Osteocyte (in vitro differentiated cells): ENCODE data around the gene TM4SF4. TPM values are rescaled to one million over a fixed set of nuclear protein-coding genes. Genes with fewer than 3 reads are reported as not detected.

ENCODE experiments used
- DNase-seq: peaks from one replicate; pipeline ENCODE4 v3.0.0; 2021; ENCODE audit warnings: mixed read lengths; ENCODE audit not compliant: unreplicated experiment; ENCODE audit errors: extremely low spot score
- H3K27ac Mint-ChIP-seq: one replicate; pipeline ENCODE4 v1.8.0; 2021; ENCODE audit warnings: mild to moderate bottlenecking, mixed read lengths; ENCODE audit not compliant: unreplicated experiment
- H3K27me3 Mint-ChIP-seq: one replicate; pipeline ENCODE4 v1.8.0; 2021; ENCODE audit warnings: mixed read lengths; ENCODE audit not compliant: unreplicated experiment
- H3K36me3 Mint-ChIP-seq: one replicate; pipeline ENCODE4 v1.8.0; 2021; ENCODE audit warnings: mixed read lengths; ENCODE audit not compliant: unreplicated experiment
- H3K4me1 Mint-ChIP-seq: one replicate; pipeline ENCODE4 v1.8.0; 2021; ENCODE audit warnings: mixed read lengths; ENCODE audit not compliant: unreplicated experiment
- H3K4me3 Mint-ChIP-seq: one replicate; pipeline ENCODE4 v1.8.0; 2021; ENCODE audit warnings: mild to moderate bottlenecking, moderate library complexity, mixed read lengths; ENCODE audit not compliant: unreplicated experiment
- H3K9me3 Mint-ChIP-seq: one replicate; pipeline ENCODE4 v1.8.0; 2021; ENCODE audit warnings: mixed read lengths; ENCODE audit not compliant: unreplicated experiment
- total RNA-seq: library from RNA; stranded (reverse); gene quantifications from 2 replicates; pipeline ENCODE4 v1.2.1, GENCODE V29; 2021
- TF ChIP-seq, protein P1 (sequence below): fragments of 200-600 bp; sonication (generic); IDR thresholded peaks from 2 replicates; pipeline ENCODE4 v1.5.0; 2021; ENCODE audit warnings: antibody characterized with exemption, mild to moderate bottlenecking, moderate library complexity

Gene TM4SF4
- total RNA-seq, 1 donor from 2014 or later: not detected

DNA sequence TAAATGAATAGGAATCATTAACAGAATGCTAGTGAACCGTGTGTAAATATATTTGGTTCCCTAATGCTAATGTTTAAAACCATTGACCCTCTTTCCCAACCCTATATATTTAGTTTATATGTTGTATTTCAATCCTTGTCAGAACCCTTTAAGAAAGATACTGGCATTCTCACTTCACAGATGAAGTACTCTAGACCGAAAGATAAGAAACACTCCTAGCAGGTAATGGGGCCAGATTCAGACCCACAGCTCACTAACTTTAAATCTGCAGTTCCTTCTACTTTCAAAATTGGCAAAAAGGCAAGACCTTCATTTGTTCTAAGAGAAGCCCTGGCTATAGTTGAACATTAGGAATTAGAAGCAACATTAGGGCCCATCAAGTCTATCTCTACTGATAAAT lies 42.3 kb upstream of the TM4SF4 start:
- Mint-ChIP-seq H3K4me3 (no peak overlapping the region), H3K27me3 (no peaks in the 10 kb centered on the region), H3K9me3 (no peaks in the 10 kb centered on the region), H3K27ac (no peak overlapping the region), H3K4me1 (peaks cover 4% of the 10 kb centered on the region), H3K36me3 (no peaks in the 10 kb centered on the region)
- TF ChIP-seq, protein P1, sequence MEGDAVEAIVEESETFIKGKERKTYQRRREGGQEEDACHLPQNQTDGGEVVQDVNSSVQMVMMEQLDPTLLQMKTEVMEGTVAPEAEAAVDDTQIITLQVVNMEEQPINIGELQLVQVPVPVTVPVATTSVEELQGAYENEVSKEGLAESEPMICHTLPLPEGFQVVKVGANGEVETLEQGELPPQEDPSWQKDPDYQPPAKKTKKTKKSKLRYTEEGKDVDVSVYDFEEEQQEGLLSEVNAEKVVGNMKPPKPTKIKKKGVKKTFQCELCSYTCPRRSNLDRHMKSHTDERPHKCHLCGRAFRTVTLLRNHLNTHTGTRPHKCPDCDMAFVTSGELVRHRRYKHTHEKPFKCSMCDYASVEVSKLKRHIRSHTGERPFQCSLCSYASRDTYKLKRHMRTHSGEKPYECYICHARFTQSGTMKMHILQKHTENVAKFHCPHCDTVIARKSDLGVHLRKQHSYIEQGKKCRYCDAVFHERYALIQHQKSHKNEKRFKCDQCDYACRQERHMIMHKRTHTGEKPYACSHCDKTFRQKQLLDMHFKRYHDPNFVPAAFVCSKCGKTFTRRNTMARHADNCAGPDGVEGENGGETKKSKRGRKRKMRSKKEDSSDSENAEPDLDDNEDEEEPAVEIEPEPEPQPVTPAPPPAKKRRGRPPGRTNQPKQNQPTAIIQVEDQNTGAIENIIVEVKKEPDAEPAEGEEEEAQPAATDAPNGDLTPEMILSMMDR: no peak
- no peak for DNase-seq

GRCh38 chr3:149435996-149436885 lies 38.3 kb upstream of the TM4SF4 start:
- TF ChIP-seq, protein P1: no peak
- Mint-ChIP-seq H3K27me3 (no peaks in the 10 kb centered on the region), H3K4me3 (no peak overlapping the region), H3K4me1 (peaks cover 4% of the 10 kb centered on the region), H3K36me3 (no peaks in the 10 kb centered on the region), H3K27ac (no peak overlapping the region), H3K9me3 (no peaks in the 10 kb centered on the region)
- DNase-seq: no peak

- no peaks in the 10 kb centered on the region for H3K27me3 Mint-ChIP-seq
- H3K27ac Mint-ChIP-seq: no peak overlapping the region
- no peaks in the 10 kb centered on the region for H3K9me3 Mint-ChIP-seq
- no peak for DNase-seq
- no peaks in the 10 kb centered on the region for H3K36me3 Mint-ChIP-seq
- TF ChIP-seq, protein P1: no peak
- H3K4me1 Mint-ChIP-seq: peaks cover 7% of the 10 kb centered on the region
- no peak overlapping the region for H3K4me3 Mint-ChIP-seq
These were observed 37.2 kb upstream of the TM4SF4 start for GRCh38 chr3:149437286-149437685.

- TF ChIP-seq, protein P1: no peak
- Mint-ChIP-seq H3K4me3 (no peak overlapping the region), H3K27ac (no peak overlapping the region), H3K4me1 (peaks cover 11% of the 10 kb centered on the region), H3K9me3 (no peaks in the 10 kb centered on the region), H3K36me3 (no peaks in the 10 kb centered on the region), H3K27me3 (no peaks in the 10 kb centered on the region)
- no peak for DNase-seq
These were observed 36.8 kb upstream of the TM4SF4 start for GRCh38 chr3:149437710-149438109.

GRCh38 chr3:149438981-149439380 lies 35.5 kb upstream of the TM4SF4 start:
- Mint-ChIP-seq H3K9me3 (no peaks in the 10 kb centered on the region), H3K4me1 (peaks cover 22% of the 10 kb centered on the region), H3K27me3 (no peaks in the 10 kb centered on the region), H3K36me3 (no peaks in the 10 kb centered on the region), H3K27ac (no peak overlapping the region), H3K4me3 (no peak overlapping the region)
- no peak for DNase-seq
- TF ChIP-seq, protein P1: no peak
